Tibial artery (tissue), 4 donors: ENCODE data around the gene KIDINS220.

Experiments used
- DNase-seq, 2 donors: peaks; one replicate each; pipeline ENCODE4 v3.0.0-alpha.2; 2019
- H3K27ac ChIP-seq, 2 donors: fragments of 200-600 bp; sonication (generic) in 1 of 2; 1 replicate in 1 of 2; 2 replicates in 1 of 2; pipeline ENCODE4 v1.5.1; 2018 to 2019; ENCODE audit warnings: mild to moderate bottlenecking in 1 of 2
- H3K27me3 ChIP-seq, 2 donors: fragments of 200-600 bp; sonication (generic) in 1 of 2; one replicate each; pipeline versions ENCODE4 v1.5.1 to v1.6.0; 2016 to 2019
- H3K36me3 ChIP-seq, 3 donors: fragments of 200-600 bp; sonication (generic) in 2 of 3; one replicate each; pipeline ENCODE4 v1.5.1; 2016 to 2019; ENCODE audit warnings: mild to moderate bottlenecking in 2 of 3
- H3K4me1 ChIP-seq, 4 donors: fragments of 200-600 bp; sonication (generic) in 2 of 4; 1 replicate in 3 of 4; 2 replicates in 1 of 4; pipeline ENCODE4 v1.5.1; 2016 to 2019
- H3K4me3 ChIP-seq, 2 donors: fragments of 200-600 bp; sonication (generic) in 1 of 2; 1 replicate in 1 of 2; 2 replicates in 1 of 2; pipeline ENCODE4 v1.5.1; 2018 to 2019; ENCODE audit warnings: mild to moderate bottlenecking in 2 of 2
- H3K9me3 ChIP-seq, 3 donors: fragments of 200-600 bp; sonication (generic) in 1 of 3; one replicate each; pipeline ENCODE4 v1.5.1; 2016 to 2019
- intact Hi-C: fragments of 100-400 bp; cut with DNase I; formaldehyde crosslinking; loops from one replicate; pipeline ENCODE4 v1.15.0; 2023; ENCODE audit warnings: low total_unique reads
- TF ChIP-seq, protein P1 (sequence below), 2 experiments: fragments of 200-600 bp in 1 of 2; fragments of 450-650 bp in 1 of 2; IDR thresholded peaks; one replicate each; pipeline ENCODE4 v1.5.1; 2017 to 2019; ENCODE audit warnings: antibody characterized with exemption in 2 of 2, mild to moderate bottlenecking in 1 of 2, moderate library complexity in 1 of 2

The KIDINS220 gene

DNA sequence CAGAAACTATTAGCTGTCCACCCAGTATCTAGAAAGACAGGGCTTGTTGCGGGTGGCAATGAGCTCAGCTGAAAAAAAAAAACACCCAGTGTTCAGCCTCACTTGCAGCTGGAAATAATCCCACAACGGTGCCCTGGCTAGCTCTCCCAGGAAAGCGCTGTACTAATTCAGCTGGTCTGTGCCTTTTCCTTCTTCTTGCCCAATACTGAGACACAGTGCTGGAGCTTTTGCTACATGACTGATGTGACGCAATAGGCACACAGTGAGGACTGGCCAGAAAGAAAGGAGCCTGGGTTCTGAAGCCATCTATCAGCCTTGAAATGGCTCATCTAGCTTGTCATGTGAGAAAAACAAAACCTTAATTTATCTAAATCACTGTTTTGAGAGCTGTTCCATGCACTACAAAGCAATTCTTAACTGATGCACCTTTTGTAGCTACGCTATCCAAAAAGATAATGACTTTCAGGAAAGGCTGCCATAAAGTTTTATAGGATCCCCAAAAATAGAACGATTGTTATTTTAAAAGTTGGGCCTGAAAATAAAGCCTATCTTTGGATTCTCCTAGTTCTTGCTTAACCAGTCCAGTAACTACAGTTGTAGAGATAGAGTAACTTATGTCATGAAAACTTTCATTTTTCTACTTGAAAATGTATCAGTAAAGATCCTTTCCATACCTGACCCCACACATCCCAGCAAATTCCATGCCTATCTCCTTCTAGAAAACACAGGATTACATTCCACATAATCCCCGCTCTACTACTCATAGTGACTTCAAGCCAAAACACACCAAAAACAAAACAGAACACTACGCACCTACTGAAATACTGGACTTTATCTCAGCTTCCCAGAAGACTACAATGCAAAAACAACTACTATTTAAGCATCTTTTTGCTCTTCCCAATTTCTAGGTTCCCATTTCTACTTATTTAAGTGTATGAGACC, 15.9 kb downstream of the KIDINS220 start:
- Histone ChIP-seq H3K36me3 (peaks cover 27 to 43% (median 35%) of the 10 kb centered on the region in 3 donors), H3K4me3 (no peak overlapping the region), H3K27ac (peak overlapping the region; percentile 68 to 70), H3K9me3 (no peaks in the 10 kb centered on the region), H3K4me1 (peaks cover 0 to 26% (median 10%) of the 10 kb centered on the region in 4 donors), H3K27me3 (no peaks in the 10 kb centered on the region)
- TF ChIP-seq, protein P1, sequence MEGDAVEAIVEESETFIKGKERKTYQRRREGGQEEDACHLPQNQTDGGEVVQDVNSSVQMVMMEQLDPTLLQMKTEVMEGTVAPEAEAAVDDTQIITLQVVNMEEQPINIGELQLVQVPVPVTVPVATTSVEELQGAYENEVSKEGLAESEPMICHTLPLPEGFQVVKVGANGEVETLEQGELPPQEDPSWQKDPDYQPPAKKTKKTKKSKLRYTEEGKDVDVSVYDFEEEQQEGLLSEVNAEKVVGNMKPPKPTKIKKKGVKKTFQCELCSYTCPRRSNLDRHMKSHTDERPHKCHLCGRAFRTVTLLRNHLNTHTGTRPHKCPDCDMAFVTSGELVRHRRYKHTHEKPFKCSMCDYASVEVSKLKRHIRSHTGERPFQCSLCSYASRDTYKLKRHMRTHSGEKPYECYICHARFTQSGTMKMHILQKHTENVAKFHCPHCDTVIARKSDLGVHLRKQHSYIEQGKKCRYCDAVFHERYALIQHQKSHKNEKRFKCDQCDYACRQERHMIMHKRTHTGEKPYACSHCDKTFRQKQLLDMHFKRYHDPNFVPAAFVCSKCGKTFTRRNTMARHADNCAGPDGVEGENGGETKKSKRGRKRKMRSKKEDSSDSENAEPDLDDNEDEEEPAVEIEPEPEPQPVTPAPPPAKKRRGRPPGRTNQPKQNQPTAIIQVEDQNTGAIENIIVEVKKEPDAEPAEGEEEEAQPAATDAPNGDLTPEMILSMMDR (IDR thresholded peaks at IDR 0.05): no peak
- DNase-seq: peak; percentile 81 to 92
- intact Hi-C loops: loop anchor here (2.0 kb wide), 1 partner anchor 15 kb away; the partner anchor contains the start of gene KIDINS220

DNA sequence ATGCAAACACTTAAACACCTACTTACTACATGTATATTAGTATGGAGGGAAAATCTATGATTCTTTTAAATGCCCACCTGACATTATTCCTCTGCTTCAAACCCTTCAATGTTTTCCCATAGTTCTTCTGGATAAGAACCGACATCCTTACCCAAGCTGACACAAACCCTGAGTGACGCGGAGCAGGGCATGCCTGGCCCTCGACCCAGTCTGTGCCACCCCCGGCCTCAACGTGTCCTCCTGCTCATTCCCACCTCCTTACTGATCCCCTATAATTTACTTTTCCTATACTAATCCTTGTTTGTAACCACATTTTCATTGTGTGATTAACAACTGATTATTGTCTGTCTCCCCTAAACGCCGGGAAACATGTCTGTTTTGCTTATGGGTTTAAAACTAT, 17.5 kb downstream of the KIDINS220 start:
- TF ChIP-seq, protein P1 (IDR thresholded peaks at IDR 0.05): no peak
- no peak for DNase-seq
- Histone ChIP-seq H3K4me3 (no peak overlapping the region), H3K36me3 (peaks cover 26 to 38% (median 26%) of the 10 kb centered on the region in 3 donors), H3K4me1 (peaks cover 0 to 26% (median 10%) of the 10 kb centered on the region in 4 donors), H3K9me3 (no peaks in the 10 kb centered on the region), H3K27me3 (no peaks in the 10 kb centered on the region), H3K27ac (peak overlapping the region in 1 of 2 donors; percentile 18)
- intact Hi-C loops: no loop called here

DNA sequence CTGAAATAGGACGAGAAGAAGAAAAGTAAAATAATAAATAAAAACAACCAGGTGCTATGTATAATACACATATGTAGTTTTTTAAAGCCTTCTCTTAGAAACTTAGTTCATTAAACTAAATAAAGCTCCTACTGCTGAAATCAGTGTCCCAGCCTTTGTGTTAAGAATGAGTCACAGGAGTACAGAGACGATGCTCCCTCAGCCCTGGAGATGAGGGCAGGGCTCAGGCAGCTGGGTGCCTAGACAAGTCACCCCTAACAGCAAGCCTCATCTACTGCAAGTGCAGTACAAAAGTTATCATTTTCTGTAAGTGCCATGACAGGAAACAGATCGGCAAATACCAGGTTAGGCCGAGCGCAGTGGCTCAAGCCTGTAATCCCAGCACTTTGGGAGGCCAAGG, 18.2 kb downstream of the KIDINS220 start:
- H3K36me3 ChIP-seq: peaks cover 19 to 38% (median 26%) of the 10 kb centered on the region in 3 donors
- peaks cover 0 to 26% (median 10%) of the 10 kb centered on the region in 4 donors for H3K4me1 ChIP-seq
- no peak overlapping the region for H3K4me3 ChIP-seq
- no peaks in the 10 kb centered on the region for H3K9me3 ChIP-seq
- TF ChIP-seq, protein P1 (IDR thresholded peaks at IDR 0.05): no peak
- intact Hi-C loops: no loop called here
- H3K27ac ChIP-seq: no peak overlapping the region
- no peak for DNase-seq
- no peaks in the 10 kb centered on the region for H3K27me3 ChIP-seq

DNA sequence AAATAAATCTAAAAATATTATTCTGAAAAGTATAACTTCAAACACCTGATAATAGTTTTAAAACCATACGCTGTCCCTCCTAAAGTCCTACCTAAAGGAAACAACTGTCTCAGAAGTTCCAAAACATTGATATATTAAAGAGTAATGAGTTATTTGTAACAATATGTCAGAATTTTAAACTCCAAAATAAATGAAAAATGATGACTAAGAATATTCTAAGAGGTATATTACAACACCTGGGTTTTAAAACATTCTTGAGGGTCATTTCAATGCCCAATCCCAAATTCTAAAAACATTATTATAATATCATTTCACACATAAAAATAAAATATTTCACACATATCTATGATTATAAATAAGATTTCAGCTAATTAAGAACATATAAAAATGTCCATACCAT, 20.2 kb downstream of the KIDINS220 start:
- Histone ChIP-seq H3K9me3 (no peaks in the 10 kb centered on the region), H3K4me3 (no peak overlapping the region), H3K36me3 (peaks cover 29 to 45% (median 31%) of the 10 kb centered on the region in 3 donors), H3K4me1 (peaks cover 0 to 17% (median 4%) of the 10 kb centered on the region in 4 donors), H3K27ac (no peak overlapping the region), H3K27me3 (no peaks in the 10 kb centered on the region)
- no peak for DNase-seq
- intact Hi-C loops: no loop called here
- TF ChIP-seq, protein P1 (IDR thresholded peaks at IDR 0.05): no peak

DNA sequence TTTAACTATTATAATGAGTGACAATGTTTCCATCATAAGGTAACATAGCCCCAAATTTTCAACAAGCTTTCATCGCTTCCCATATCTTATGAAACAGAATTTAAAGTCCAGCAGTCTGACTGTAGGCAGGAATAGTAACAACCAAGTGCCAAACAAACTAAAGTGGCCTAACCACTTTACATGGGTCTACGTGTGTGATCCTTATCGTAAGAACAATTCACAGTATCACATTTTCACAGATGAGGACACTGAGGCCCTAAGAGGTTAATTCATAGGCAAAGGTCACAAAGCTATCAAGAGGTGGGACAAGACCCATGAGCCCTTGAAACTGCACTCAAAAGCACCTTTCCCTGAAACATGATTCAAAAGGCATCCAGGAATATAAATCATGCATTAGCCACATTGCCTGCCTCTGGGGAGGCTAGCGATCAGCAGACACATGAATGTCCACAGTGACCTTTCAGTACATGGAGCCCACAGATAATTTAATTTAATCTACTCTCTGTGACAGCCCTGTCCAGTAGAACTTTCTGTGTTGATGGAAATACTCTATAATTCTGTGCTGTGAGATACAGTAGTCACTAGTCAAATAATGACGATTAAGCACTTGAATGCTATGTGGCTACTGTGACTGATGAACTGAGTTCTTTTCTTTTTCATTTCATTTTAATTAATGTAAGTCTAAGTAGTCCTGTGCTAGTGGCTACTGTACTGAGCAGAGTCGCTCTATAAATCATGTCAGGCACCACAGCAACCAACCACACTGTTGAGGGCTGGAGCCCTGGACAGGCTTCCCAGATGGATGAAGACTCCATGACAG, 30.3 kb downstream of the KIDINS220 start:
- Histone ChIP-seq H3K4me1 (peaks cover 0 to 15% (median 6%) of the 10 kb centered on the region in 4 donors), H3K36me3 (peaks cover 65 to 80% (median 73%) of the 10 kb centered on the region in 3 donors), H3K9me3 (no peaks in the 10 kb centered on the region), H3K27ac (no peak overlapping the region), H3K27me3 (no peaks in the 10 kb centered on the region), H3K4me3 (no peak overlapping the region)
- no peak for DNase-seq
- TF ChIP-seq, protein P1 (IDR thresholded peaks at IDR 0.05): no peak
- intact Hi-C loops: no loop called here
